HG03469 (cell line): ENCODE data around the gene DHX35.
A peak's percentile ranks its signal among the peaks of the same experiment; 100 is the strongest.

Source experiments
- ATAC-seq: cut with Tn5 transposase; IDR thresholded peaks from one replicate; pipeline ENCODE4 v1.9.1; 2021; ENCODE audit warnings: mild to moderate bottlenecking, moderate library complexity, moderate number of reproducible peaks; ENCODE audit not compliant: unreplicated experiment

The DHX35 gene

GRCh38 chr20:38962044-38962927, at the start of gene DHX35:
Gene DHX35, plus strand, starts transcription at chr20:38962344. Its CDS starts 24 bp downstream, at chr20:38962368.
- peak; percentile 84 for ATAC-seq

GRCh38 chr20:38915355-38915754, 46.8 kb upstream of the DHX35 start:
- ATAC-seq: no peak

GRCh38 chr20:38917657-38918056, 44.5 kb upstream of the DHX35 start:
- ATAC-seq: no peak

GRCh38 chr20:38918172-38918571, 44.0 kb upstream of the DHX35 start:
- no peak for ATAC-seq

GRCh38 chr20:38919683-38920082, 42.5 kb upstream of the DHX35 start:
- no peak for ATAC-seq

GRCh38 chr20:38920411-38920810, 41.7 kb upstream of the DHX35 start:
- no peak for ATAC-seq

- no peak for ATAC-seq
These were observed 41.3 kb upstream of the DHX35 start for GRCh38 chr20:38920851-38921250.

GRCh38 chr20:38924718-38925117, 37.4 kb upstream of the DHX35 start:
- ATAC-seq: no peak

GRCh38 chr20:38926142-38926933, 35.8 kb upstream of the DHX35 start, which contains the start of gene FAM83D:
Gene FAM83D, plus strand, starts transcription at chr20:38926417. Its CDS starts 26 bp downstream, at chr20:38926443.
- ATAC-seq: peak; percentile 83

- no peak for ATAC-seq
These were observed 35.1 kb upstream of the DHX35 start for GRCh38 chr20:38926934-38927616.

GRCh38 chr20:38927902-38928578, 34.1 kb upstream of the DHX35 start:
- no peak for ATAC-seq

GRCh38 chr20:38930242-38930569, 31.9 kb upstream of the DHX35 start:
- no peak for ATAC-seq

GRCh38 chr20:38931984-38932383, 30.2 kb upstream of the DHX35 start:
- ATAC-seq: no peak

- no peak for ATAC-seq
These were observed 29.6 kb upstream of the DHX35 start for GRCh38 chr20:38932457-38933120.

GRCh38 chr20:38934530-38934929, 27.6 kb upstream of the DHX35 start:
- no peak for ATAC-seq

- ATAC-seq: no peak
These were observed 26.9 kb upstream of the DHX35 start for GRCh38 chr20:38935285-38935684.

GRCh38 chr20:38935967-38936407, 26.2 kb upstream of the DHX35 start:
- no peak for ATAC-seq

- no peak for ATAC-seq
These were observed 25.1 kb upstream of the DHX35 start for GRCh38 chr20:38937000-38937399.

- ATAC-seq: no peak
These were observed 24.1 kb upstream of the DHX35 start for GRCh38 chr20:38937978-38938473.

- no peak for ATAC-seq
These were observed 22.5 kb upstream of the DHX35 start for GRCh38 chr20:38939686-38940085.
